ENCODE measurements around the gene CACNB2. TPM values are rescaled to one million over a fixed set of nuclear protein-coding genes. Genes with fewer than 3 reads are reported as not detected.

The CACNB2 gene
- total RNA-seq, 1 donor from 2014 or later = 4.9 TPM

DNA sequence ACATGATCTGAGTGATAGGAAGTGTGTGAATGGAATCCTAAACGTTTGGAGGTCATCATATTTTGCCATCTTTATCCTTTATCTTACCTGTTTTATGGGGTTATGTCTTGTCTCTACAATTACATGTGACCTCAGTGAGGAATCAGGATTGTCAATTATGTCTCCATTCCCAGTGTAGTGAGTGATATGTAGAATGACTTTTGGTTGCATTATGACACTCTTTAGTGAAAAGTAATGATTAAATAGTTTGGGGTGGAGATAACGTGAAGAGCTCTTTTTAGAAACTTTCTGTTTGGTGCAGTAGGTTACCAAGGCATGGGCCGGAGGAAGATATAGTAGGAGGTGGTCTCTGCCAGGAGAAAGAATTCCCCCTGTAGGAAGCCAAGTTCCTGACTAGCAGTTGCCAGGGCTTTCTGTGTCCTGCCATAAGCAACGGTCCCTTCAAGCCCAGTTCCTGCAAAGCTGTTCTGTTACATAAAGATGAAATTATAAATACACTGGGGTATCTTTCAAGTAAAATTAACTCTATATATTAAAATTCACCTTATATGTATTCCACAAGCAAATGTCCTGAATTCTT is 282.9 kb downstream of the CACNB2 start:
- TF ChIP-seq CTCF (IDR thresholded peaks at IDR 0.05; ENCODE audit: unreplicated experiment) = no peak
- H3K4me1 Mint-ChIP-seq (ENCODE audit: low read depth) = no peaks in the 10 kb centered on the region
- DNase-seq (ENCODE audit: low spot score, unreplicated experiment) = no peak
- no peak overlapping the region for H3K27ac Mint-ChIP-seq
- no peaks in the 10 kb centered on the region for H3K36me3 Mint-ChIP-seq (ENCODE audit: insufficient read depth)
- no peak overlapping the region for H3K4me3 Mint-ChIP-seq (ENCODE audit: low read depth)
- no peaks in the 10 kb centered on the region for H3K27me3 Mint-ChIP-seq
- H3K9me3 Mint-ChIP-seq (ENCODE audit: low read depth) = no peaks in the 10 kb centered on the region

- no peak for DNase-seq (ENCODE audit: low spot score, unreplicated experiment)
- Mint-ChIP-seq H3K36me3 (ENCODE audit: insufficient read depth) (no peaks in the 10 kb centered on the region), H3K4me3 (ENCODE audit: low read depth) (no peak overlapping the region), H3K27me3 (no peaks in the 10 kb centered on the region), H3K9me3 (ENCODE audit: low read depth) (no peaks in the 10 kb centered on the region), H3K27ac (no peak overlapping the region), H3K4me1 (ENCODE audit: low read depth) (no peaks in the 10 kb centered on the region)
- no peak for TF ChIP-seq CTCF (IDR thresholded peaks at IDR 0.05; ENCODE audit: unreplicated experiment)
Observed at GRCh38 chr10:18424200-18424599, 284.0 kb downstream of the CACNB2 start.

GRCh38 chr10:18429335-18429734 is 289.1 kb downstream of the CACNB2 start:
- Mint-ChIP-seq H3K27ac (no peak overlapping the region), H3K4me3 (ENCODE audit: low read depth) (no peak overlapping the region), H3K9me3 (ENCODE audit: low read depth) (no peaks in the 10 kb centered on the region), H3K27me3 (no peaks in the 10 kb centered on the region), H3K4me1 (ENCODE audit: low read depth) (no peaks in the 10 kb centered on the region), H3K36me3 (ENCODE audit: insufficient read depth) (no peaks in the 10 kb centered on the region)
- no peak for DNase-seq (ENCODE audit: low spot score, unreplicated experiment)
- no peak for TF ChIP-seq CTCF (IDR thresholded peaks at IDR 0.05; ENCODE audit: unreplicated experiment)

DNA sequence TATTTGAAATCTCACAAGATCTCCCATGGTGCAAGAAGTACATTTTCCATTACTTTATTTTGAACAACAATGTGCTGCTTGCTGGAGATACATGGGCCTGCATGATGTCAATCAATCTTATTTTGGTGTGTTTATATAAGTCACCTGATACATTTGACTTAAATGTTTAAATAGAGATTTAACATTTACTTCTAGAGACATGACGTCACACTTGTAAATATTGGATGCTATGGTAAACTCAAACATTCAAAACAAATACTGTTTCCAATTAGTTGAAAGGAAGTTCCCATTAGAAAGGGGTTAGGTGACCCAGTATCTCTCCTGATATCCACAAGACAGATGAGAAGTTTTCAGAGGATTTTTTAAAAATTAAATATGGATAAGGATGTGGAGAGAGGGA is 296.7 kb downstream of the CACNB2 start:
- Mint-ChIP-seq H3K4me3 (ENCODE audit: low read depth) (no peak overlapping the region), H3K27ac (no peak overlapping the region), H3K27me3 (no peaks in the 10 kb centered on the region), H3K4me1 (ENCODE audit: low read depth) (peaks cover 10% of the 10 kb centered on the region), H3K9me3 (ENCODE audit: low read depth) (peaks cover 5% of the 10 kb centered on the region), H3K36me3 (ENCODE audit: insufficient read depth) (peaks cover 1% of the 10 kb centered on the region)
- no peak for DNase-seq (ENCODE audit: low spot score, unreplicated experiment)
- no peak for TF ChIP-seq CTCF (IDR thresholded peaks at IDR 0.05; ENCODE audit: unreplicated experiment)

GRCh38 chr10:18437486-18437885 is 297.3 kb downstream of the CACNB2 start:
- DNase-seq (ENCODE audit: low spot score, unreplicated experiment) = no peak
- peaks cover 5% of the 10 kb centered on the region for H3K9me3 Mint-ChIP-seq (ENCODE audit: low read depth)
- no peak for TF ChIP-seq CTCF (IDR thresholded peaks at IDR 0.05; ENCODE audit: unreplicated experiment)
- no peaks in the 10 kb centered on the region for H3K27me3 Mint-ChIP-seq
- peaks cover 1% of the 10 kb centered on the region for H3K36me3 Mint-ChIP-seq (ENCODE audit: insufficient read depth)
- no peak overlapping the region for H3K27ac Mint-ChIP-seq
- H3K4me1 Mint-ChIP-seq (ENCODE audit: low read depth) = peaks cover 10% of the 10 kb centered on the region
- no peak overlapping the region for H3K4me3 Mint-ChIP-seq (ENCODE audit: low read depth)

Data from progenitor cell of endocrine pancreas (in vitro differentiated cells).